Stimulated activated CD8-positive, alpha-beta memory T cell treated with anti-CD3 and anti-CD28 coated beads, Interleukin-15, amount 100 ng/mL, for 48 hours (primary cell): ENCODE results near the gene NELFA.

Experiments used
- DNase-seq, 2 donors: peaks; one replicate each; pipeline ENCODE4 v3.0.0-alpha.2; 2020; ENCODE audit warnings: low read depth in 2 of 2

NELFA gene

GRCh38 chr4:1964971-1965370, 43.8 kb downstream of the NELFA start:
- DNase-seq = no peak

- no peak for DNase-seq
Observed at GRCh38 chr4:1964443-1964842, 44.3 kb downstream of the NELFA start.

- DNase-seq = no peak
Observed at GRCh38 chr4:1962980-1963379, 45.8 kb downstream of the NELFA start.

GRCh38 chr4:1961563-1961962, 47.2 kb downstream of the NELFA start:
- no peak for DNase-seq

GRCh38 chr4:1961038-1961437, 47.7 kb downstream of the NELFA start:
- no peak for DNase-seq

- DNase-seq = no peak
Observed at GRCh38 chr4:1960170-1960825, 48.5 kb downstream of the NELFA start.

- no peak for DNase-seq
Observed at GRCh38 chr4:1959104-1959384, 49.7 kb downstream of the NELFA start.

- DNase-seq = no peak
Observed at GRCh38 chr4:1958276-1959103, 50.3 kb downstream of the NELFA start.

- DNase-seq = no peak
Observed at GRCh38 chr4:1956631-1957030, 52.1 kb downstream of the NELFA start.

- DNase-seq = no peak
Observed at GRCh38 chr4:1953335-1953734, 55.4 kb downstream of the NELFA start.

- DNase-seq = no peak
Observed at GRCh38 chr4:1952719-1953118, 56.1 kb downstream of the NELFA start.

GRCh38 chr4:1952058-1952700, 56.6 kb downstream of the NELFA start:
- DNase-seq = no peak

GRCh38 chr4:1950369-1950768, 58.4 kb downstream of the NELFA start:
- no peak for DNase-seq

- DNase-seq = no peak
Observed at GRCh38 chr4:1948892-1949436, 59.8 kb downstream of the NELFA start.

GRCh38 chr4:1948232-1948631, 60.5 kb downstream of the NELFA start:
- DNase-seq = no peak

GRCh38 chr4:1945912-1946311, 62.9 kb downstream of the NELFA start:
- DNase-seq = no peak

GRCh38 chr4:1945124-1945895, 63.5 kb downstream of the NELFA start:
- DNase-seq = no peak

GRCh38 chr4:1943928-1944327, 64.8 kb downstream of the NELFA start:
- no peak for DNase-seq

GRCh38 chr4:1940566-1940965, 68.2 kb downstream of the NELFA start:
- DNase-seq = no peak

GRCh38 chr4:1939664-1940509, 68.9 kb downstream of the NELFA start:
- no peak for DNase-seq

- no peak for DNase-seq
Observed at GRCh38 chr4:1938027-1938426, 70.7 kb downstream of the NELFA start.
